ENCODE data around the gene TPRN. TPM values are rescaled to one million over a fixed set of nuclear protein-coding genes. Genes with fewer than 3 reads are reported as not detected.

TPRN gene
- total and polyA plus RNA-seq, 9 of the 15 experiments (the other 6 are each of a cell fraction or from before 2014, with no cell fraction given), result 0.31 to 31.9 (median 4.4) TPM

DNA sequence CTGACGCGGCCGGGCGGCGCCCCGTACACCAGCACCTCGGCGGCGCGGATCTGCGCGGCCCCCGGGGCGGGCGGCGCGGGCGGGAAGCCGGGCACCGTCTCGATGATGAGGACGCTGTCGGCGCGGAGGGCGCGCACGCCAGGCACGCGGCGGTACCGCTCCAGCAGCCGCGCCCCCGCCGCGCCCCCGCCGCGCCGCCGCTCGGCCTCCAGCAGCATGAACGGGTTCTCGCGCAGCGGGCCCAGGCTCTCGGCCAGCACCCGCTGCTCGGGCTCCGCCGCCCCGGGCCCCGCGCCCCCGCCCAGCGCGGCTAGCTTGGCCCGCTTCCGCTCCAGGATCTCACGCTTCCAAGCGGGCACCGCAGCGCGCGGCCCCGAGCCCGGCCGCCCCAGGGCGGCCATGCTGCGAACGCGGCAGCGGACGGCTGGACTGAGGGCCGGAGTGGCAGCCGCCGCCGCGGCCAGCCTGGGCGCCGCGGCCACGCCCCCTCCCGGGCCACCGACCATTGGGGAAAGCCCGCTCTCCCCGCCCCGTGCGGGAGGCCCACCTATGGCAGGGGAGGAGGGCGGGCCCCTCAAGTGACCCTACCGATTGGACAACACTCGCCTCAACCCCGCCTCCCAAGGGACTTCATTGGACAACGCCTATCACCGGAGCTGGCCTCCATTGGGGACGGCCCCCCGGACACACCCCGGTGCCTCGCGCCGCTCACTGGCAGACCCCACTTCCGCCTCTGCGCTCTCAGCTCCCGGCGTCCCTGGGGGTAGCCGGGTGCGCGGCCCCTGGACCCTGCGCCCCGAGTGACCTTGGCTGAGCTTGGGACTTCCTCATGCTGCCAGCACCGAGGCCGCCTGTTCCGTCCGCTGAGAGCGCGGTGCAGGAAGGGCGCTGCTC lies at the start of gene TPRN (continued):
- TF ChIP-seq PTTG1 (tag; IDR thresholded peaks at IDR 0.05; ENCODE audit: low read depth) (no peak), RBFOX2 (IDR thresholded peaks at IDR 0.05; ENCODE audit: low read depth, low read length) (peak; percentile 93), MCM7 (IDR thresholded peaks at IDR 0.05) (no peak), HNRNPLL (IDR thresholded peaks at IDR 0.05; ENCODE audit: low read depth, low read length, poor library complexity, severe bottlenecking) (no peak), ZNF830 (CRISPR knock-in tag; IDR thresholded peaks at IDR 0.05) (no peak), HSF4 (CRISPR knock-in tag; IDR thresholded peaks at IDR 0.05; ENCODE audit: borderline replicate concordance) (no peak), ZC3H8 (IDR thresholded peaks at IDR 0.05) (no peak), ZFP36 (IDR thresholded peaks at IDR 0.05; ENCODE audit: low read depth, low read length, partially characterized antibody) (no peak), BMI1 (IDR thresholded peaks at IDR 0.05; ENCODE audit: low read length) (no peak), ELF2 (CRISPR knock-in tag; IDR thresholded peaks at IDR 0.05) (peak; percentile 83; the same call in 1 of the 2 replicates), SNRNP70 (optimal IDR thresholded peaks at IDR 0.05; ENCODE audit: low read depth, low read length) (no peak), SREBF1 (IDR thresholded peaks at IDR 0.05; ENCODE audit: borderline replicate concordance, low read depth, low read length) (0 out of 2 replicates have a peak, but pooled peaks have one; percentile 25), TBL1XR1 (IDR thresholded peaks at IDR 0.05; ENCODE audit: low read length in 2 of 2) (no peak), DDX20 (tag; IDR thresholded peaks at IDR 0.05; ENCODE audit: low read depth) (no peak)
- TF ChIP-seq, protein P1, sequence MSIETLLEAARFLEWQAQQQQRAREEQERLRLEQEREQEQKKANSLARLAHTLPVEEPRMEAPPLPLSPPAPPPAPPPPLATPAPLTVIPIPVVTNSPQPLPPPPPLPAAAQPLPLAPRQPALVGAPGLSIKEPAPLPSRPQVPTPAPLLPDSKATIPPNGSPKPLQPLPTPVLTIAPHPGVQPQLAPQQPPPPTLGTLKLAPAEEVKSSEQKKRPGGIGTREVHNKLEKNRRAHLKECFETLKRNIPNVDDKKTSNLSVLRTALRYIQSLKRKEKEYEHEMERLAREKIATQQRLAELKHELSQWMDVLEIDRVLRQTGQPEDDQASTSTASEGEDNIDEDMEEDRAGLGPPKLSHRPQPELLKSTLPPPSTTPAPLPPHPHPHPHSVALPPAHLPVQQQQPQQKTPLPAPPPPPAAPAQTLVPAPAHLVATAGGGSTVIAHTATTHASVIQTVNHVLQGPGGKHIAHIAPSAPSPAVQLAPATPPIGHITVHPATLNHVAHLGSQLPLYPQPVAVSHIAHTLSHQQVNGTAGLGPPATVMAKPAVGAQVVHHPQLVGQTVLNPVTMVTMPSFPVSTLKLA (conservative IDR thresholded peaks at IDR 0.05), result peak; percentile 80 to 88
- TF ChIP-seq, protein P2, sequence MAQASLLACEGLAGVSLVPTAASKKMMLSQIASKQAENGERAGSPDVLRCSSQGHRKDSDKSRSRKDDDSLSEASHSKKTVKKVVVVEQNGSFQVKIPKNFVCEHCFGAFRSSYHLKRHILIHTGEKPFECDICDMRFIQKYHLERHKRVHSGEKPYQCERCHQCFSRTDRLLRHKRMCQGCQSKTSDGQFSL (CRISPR knock-in tag; IDR thresholded peaks at IDR 0.05), result no peak
- TF ChIP-seq, protein P2 (tag; IDR thresholded peaks at IDR 0.05), result no peak
- TF ChIP-seq, protein P3, sequence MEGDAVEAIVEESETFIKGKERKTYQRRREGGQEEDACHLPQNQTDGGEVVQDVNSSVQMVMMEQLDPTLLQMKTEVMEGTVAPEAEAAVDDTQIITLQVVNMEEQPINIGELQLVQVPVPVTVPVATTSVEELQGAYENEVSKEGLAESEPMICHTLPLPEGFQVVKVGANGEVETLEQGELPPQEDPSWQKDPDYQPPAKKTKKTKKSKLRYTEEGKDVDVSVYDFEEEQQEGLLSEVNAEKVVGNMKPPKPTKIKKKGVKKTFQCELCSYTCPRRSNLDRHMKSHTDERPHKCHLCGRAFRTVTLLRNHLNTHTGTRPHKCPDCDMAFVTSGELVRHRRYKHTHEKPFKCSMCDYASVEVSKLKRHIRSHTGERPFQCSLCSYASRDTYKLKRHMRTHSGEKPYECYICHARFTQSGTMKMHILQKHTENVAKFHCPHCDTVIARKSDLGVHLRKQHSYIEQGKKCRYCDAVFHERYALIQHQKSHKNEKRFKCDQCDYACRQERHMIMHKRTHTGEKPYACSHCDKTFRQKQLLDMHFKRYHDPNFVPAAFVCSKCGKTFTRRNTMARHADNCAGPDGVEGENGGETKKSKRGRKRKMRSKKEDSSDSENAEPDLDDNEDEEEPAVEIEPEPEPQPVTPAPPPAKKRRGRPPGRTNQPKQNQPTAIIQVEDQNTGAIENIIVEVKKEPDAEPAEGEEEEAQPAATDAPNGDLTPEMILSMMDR (IDR thresholded peaks at IDR 0.05 in 2 of 3, conservative IDR thresholded peaks at IDR 0.05 in 1 of 3; ENCODE audit: insufficient read depth in 2 of 3, low read depth in 1 of 3, low read length in 3 of 3), result no peak
